ENCODE data around the gene STRIP1.

Gene STRIP1

GRCh38 chr1:110002695-110003094 lies 31.7 kb upstream of the STRIP1 start:
- no peaks in the 10 kb centered on the region for H3K9me3 ChIP-seq (ENCODE audit: insufficient read depth, low read length)
- H3K27me3 ChIP-seq (ENCODE audit: insufficient read depth, insufficient read length) = no peaks in the 10 kb centered on the region
- peaks cover 2% of the 10 kb centered on the region for H3K4me1 ChIP-seq (ENCODE audit: insufficient read depth, insufficient read length)
- TF ChIP-seq ZNF274 (IDR thresholded peaks at IDR 0.05; ENCODE audit: low read depth, low read length) (no peak), YY1 (IDR thresholded peaks at IDR 0.05; ENCODE audit: insufficient read depth, insufficient read length) (no peak), SUZ12 (IDR thresholded peaks at IDR 0.05; ENCODE audit: extremely low read depth, insufficient read depth, insufficient read length) (no peak)
- no peak for DNase-seq (ENCODE audit: low read depth, low spot score)
- no peak overlapping the region for H3K4me3 ChIP-seq (ENCODE audit: insufficient read length, low read depth)
- H3K9ac ChIP-seq (ENCODE audit: insufficient read length, low read depth) = no peak overlapping the region
- H3K36me3 ChIP-seq (ENCODE audit: insufficient read depth, insufficient read length, low read length) = peaks cover 21% of the 10 kb centered on the region

- Histone ChIP-seq H3K4me1 (ENCODE audit: insufficient read depth, insufficient read length) (peaks cover 2% of the 10 kb centered on the region), H3K27me3 (ENCODE audit: insufficient read depth, insufficient read length) (no peaks in the 10 kb centered on the region), H3K9ac (ENCODE audit: insufficient read length, low read depth) (peak overlapping the region; percentile 37), H3K9me3 (ENCODE audit: insufficient read depth, low read length) (no peaks in the 10 kb centered on the region), H3K36me3 (ENCODE audit: insufficient read depth, insufficient read length, low read length) (peaks cover 25% of the 10 kb centered on the region), H3K4me3 (ENCODE audit: insufficient read length, low read depth) (peak overlapping the region; percentile 18)
- no peak for TF ChIP-seq YY1 (IDR thresholded peaks at IDR 0.05; ENCODE audit: insufficient read depth, insufficient read length)
- TF ChIP-seq SUZ12 (IDR thresholded peaks at IDR 0.05; ENCODE audit: extremely low read depth, insufficient read depth, insufficient read length) = no peak
- no peak for TF ChIP-seq ZNF274 (IDR thresholded peaks at IDR 0.05; ENCODE audit: low read depth, low read length)
- DNase-seq (ENCODE audit: low read depth, low spot score) = peak; percentile 81
Measured at GRCh38 chr1:110003747-110004428, 30.5 kb upstream of the STRIP1 start.

DNA sequence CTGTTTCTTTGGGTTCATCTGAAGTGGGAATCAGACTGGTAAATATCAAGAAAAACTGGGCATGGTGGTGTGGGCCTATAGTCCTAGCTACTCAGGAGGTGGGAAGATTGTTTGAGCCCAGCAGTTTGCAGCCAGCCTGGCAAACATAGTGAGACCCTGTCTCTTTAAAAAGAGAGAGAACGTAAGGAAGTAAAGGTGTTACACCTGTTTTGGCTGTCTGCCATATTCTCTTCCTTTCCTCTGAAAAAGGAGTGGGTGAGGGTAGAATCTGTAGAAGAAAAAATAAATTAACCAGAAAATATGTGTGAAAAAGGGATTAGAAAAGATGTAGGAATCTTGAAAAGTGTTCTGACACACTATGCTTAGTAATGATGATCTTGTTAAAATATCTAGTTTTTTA lies 29.8 kb upstream of the STRIP1 start:
- no peak for DNase-seq (ENCODE audit: low read depth, low spot score)
- Histone ChIP-seq H3K4me1 (ENCODE audit: insufficient read depth, insufficient read length) (peaks cover 2% of the 10 kb centered on the region), H3K9me3 (ENCODE audit: insufficient read depth, low read length) (no peaks in the 10 kb centered on the region), H3K4me3 (ENCODE audit: insufficient read length, low read depth) (peak overlapping the region; percentile 18), H3K9ac (ENCODE audit: insufficient read length, low read depth) (peak overlapping the region; percentile 37), H3K36me3 (ENCODE audit: insufficient read depth, insufficient read length, low read length) (peaks cover 26% of the 10 kb centered on the region), H3K27me3 (ENCODE audit: insufficient read depth, insufficient read length) (no peaks in the 10 kb centered on the region)
- no peak for TF ChIP-seq YY1 (IDR thresholded peaks at IDR 0.05; ENCODE audit: insufficient read depth, insufficient read length)
- TF ChIP-seq ZNF274 (IDR thresholded peaks at IDR 0.05; ENCODE audit: low read depth, low read length) = no peak
- TF ChIP-seq SUZ12 (IDR thresholded peaks at IDR 0.05; ENCODE audit: extremely low read depth, insufficient read depth, insufficient read length) = no peak

DNA sequence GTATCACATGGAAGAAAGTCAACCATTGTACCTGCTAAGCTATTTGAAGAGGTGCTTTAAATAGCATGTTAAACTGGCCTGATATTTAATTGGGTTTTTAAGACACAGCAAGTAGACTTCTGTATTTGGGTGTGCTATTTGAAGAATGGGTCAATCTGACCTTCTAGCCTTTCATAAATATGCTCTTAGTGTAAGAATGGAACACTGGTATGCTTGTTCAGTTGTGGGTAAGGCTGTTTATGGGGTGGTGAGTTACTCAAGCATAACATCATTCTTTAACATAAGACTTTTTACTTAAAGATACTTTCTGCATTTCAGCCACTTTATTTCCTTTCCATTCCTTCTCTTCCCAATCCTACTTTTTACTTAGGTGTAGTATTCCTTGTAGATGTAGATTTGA lies 28.5 kb upstream of the STRIP1 start:
- H3K27me3 ChIP-seq (ENCODE audit: insufficient read depth, insufficient read length) = no peaks in the 10 kb centered on the region
- no peak for DNase-seq (ENCODE audit: low read depth, low spot score)
- TF ChIP-seq YY1 (IDR thresholded peaks at IDR 0.05; ENCODE audit: insufficient read depth, insufficient read length) = no peak
- TF ChIP-seq ZNF274 (IDR thresholded peaks at IDR 0.05; ENCODE audit: low read depth, low read length) = no peak
- TF ChIP-seq SUZ12 (IDR thresholded peaks at IDR 0.05; ENCODE audit: extremely low read depth, insufficient read depth, insufficient read length) = no peak
- peaks cover 2% of the 10 kb centered on the region for H3K4me1 ChIP-seq (ENCODE audit: insufficient read depth, insufficient read length)
- no peak overlapping the region for H3K9ac ChIP-seq (ENCODE audit: insufficient read length, low read depth)
- H3K9me3 ChIP-seq (ENCODE audit: insufficient read depth, low read length) = no peaks in the 10 kb centered on the region
- no peak overlapping the region for H3K4me3 ChIP-seq (ENCODE audit: insufficient read length, low read depth)
- peaks cover 38% of the 10 kb centered on the region for H3K36me3 ChIP-seq (ENCODE audit: insufficient read depth, insufficient read length, low read length)

GRCh38 chr1:110006516-110006915 lies 27.9 kb upstream of the STRIP1 start:
- no peak for DNase-seq (ENCODE audit: low read depth, low spot score)
- H3K9ac ChIP-seq (ENCODE audit: insufficient read length, low read depth) = no peak overlapping the region
- no peaks in the 10 kb centered on the region for H3K27me3 ChIP-seq (ENCODE audit: insufficient read depth, insufficient read length)
- H3K9me3 ChIP-seq (ENCODE audit: insufficient read depth, low read length) = no peaks in the 10 kb centered on the region
- H3K4me3 ChIP-seq (ENCODE audit: insufficient read length, low read depth) = no peak overlapping the region
- no peak for TF ChIP-seq ZNF274 (IDR thresholded peaks at IDR 0.05; ENCODE audit: low read depth, low read length)
- TF ChIP-seq SUZ12 (IDR thresholded peaks at IDR 0.05; ENCODE audit: extremely low read depth, insufficient read depth, insufficient read length) = no peak
- no peak for TF ChIP-seq YY1 (IDR thresholded peaks at IDR 0.05; ENCODE audit: insufficient read depth, insufficient read length)
- peaks cover 2% of the 10 kb centered on the region for H3K4me1 ChIP-seq (ENCODE audit: insufficient read depth, insufficient read length)
- peaks cover 43% of the 10 kb centered on the region for H3K36me3 ChIP-seq (ENCODE audit: insufficient read depth, insufficient read length, low read length)

DNA sequence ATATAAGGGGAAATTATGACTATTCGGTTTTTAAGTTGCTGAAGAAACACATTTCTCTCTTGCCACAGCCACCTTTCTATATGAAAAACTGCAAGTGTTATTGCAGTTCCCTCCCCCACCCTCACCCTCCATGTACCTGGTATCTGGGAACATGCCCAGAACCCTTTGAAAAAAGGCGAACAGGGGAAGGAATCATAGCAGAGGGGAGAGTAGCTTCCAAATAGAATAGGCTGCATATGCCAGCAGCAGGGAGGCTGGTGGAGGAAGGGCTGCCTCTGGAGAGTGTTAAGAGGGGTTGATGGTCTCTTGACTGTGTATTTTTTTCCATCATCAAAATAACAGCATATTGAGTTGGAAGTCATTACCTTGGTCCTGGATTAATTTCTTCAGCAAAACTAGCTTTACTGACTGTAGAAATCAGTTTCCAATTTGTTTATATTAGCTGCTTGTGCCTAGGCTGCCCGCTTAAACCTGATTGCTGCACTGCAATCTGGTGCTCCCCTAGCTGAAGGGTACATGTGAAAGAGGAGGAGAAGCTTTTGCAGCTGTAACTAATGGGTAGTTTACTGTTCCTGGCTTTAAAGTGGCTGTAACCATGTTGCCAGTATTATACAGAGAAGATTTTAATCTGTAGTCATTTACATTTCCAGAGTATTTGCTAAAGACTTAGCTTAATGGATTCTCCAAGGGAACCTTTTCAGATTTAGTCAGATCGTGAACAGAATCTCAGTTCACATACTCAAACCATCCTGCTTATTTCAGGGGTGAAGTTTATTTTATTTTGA lies 27.2 kb upstream of the STRIP1 start:
- Histone ChIP-seq H3K9me3 (ENCODE audit: insufficient read depth, low read length) (no peaks in the 10 kb centered on the region), H3K4me1 (ENCODE audit: insufficient read depth, insufficient read length) (peaks cover 2% of the 10 kb centered on the region), H3K27me3 (ENCODE audit: insufficient read depth, insufficient read length) (no peaks in the 10 kb centered on the region), H3K4me3 (ENCODE audit: insufficient read length, low read depth) (no peak overlapping the region), H3K36me3 (ENCODE audit: insufficient read depth, insufficient read length, low read length) (peaks cover 48% of the 10 kb centered on the region), H3K9ac (ENCODE audit: insufficient read length, low read depth) (no peak overlapping the region)
- no peak for DNase-seq (ENCODE audit: low read depth, low spot score)
- TF ChIP-seq SUZ12 (IDR thresholded peaks at IDR 0.05; ENCODE audit: extremely low read depth, insufficient read depth, insufficient read length) (no peak), ZNF274 (IDR thresholded peaks at IDR 0.05; ENCODE audit: low read depth, low read length) (no peak), YY1 (IDR thresholded peaks at IDR 0.05; ENCODE audit: insufficient read depth, insufficient read length) (no peak)

GRCh38 chr1:110008971-110009565 lies 25.4 kb upstream of the STRIP1 start:
- TF ChIP-seq SUZ12 (IDR thresholded peaks at IDR 0.05; ENCODE audit: extremely low read depth, insufficient read depth, insufficient read length) (no peak), YY1 (IDR thresholded peaks at IDR 0.05; ENCODE audit: insufficient read depth, insufficient read length) (no peak), ZNF274 (IDR thresholded peaks at IDR 0.05; ENCODE audit: low read depth, low read length) (no peak)
- no peaks in the 10 kb centered on the region for H3K27me3 ChIP-seq (ENCODE audit: insufficient read depth, insufficient read length)
- peaks cover 2% of the 10 kb centered on the region for H3K4me1 ChIP-seq (ENCODE audit: insufficient read depth, insufficient read length)
- H3K9ac ChIP-seq (ENCODE audit: insufficient read length, low read depth) = no peak overlapping the region
- no peak overlapping the region for H3K4me3 ChIP-seq (ENCODE audit: insufficient read length, low read depth)
- DNase-seq (ENCODE audit: low read depth, low spot score) = no peak
- H3K36me3 ChIP-seq (ENCODE audit: insufficient read depth, insufficient read length, low read length) = peaks cover 62% of the 10 kb centered on the region
- H3K9me3 ChIP-seq (ENCODE audit: insufficient read depth, low read length) = no peaks in the 10 kb centered on the region
